Esophagus muscularis mucosa (tissue), 4 donors: ENCODE results near the gene PNP. TPM values are rescaled to one million over a fixed set of nuclear protein-coding genes. Genes with fewer than 3 reads are reported as not detected.

Experiments
- DNase-seq: peaks from one replicate; pipeline ENCODE4 v3.0.0-alpha.2; 2017; ENCODE audit errors: extremely low spot score
- H3K27ac ChIP-seq, 4 donors: fragments of 200-600 bp; sonication (generic); replicated peaks in 1 of 4; 1 replicate in 3 of 4; 2 replicates in 1 of 4; pipeline ENCODE4 v1.5.1; 2016 to 2019; ENCODE audit warnings: mild to moderate bottlenecking in 1 of 4
- H3K27me3 ChIP-seq, 4 donors: fragments of 200-600 bp; sonication (generic); one replicate each; pipeline versions ENCODE4 v1.5.1 to v1.6.0; 2016 to 2019
- H3K36me3 ChIP-seq, 4 donors: fragments of 200-600 bp; sonication (generic); one replicate each; pipeline ENCODE4 v1.5.1; 2016 to 2019
- H3K4me1 ChIP-seq, 4 donors: fragments of 200-600 bp; sonication (generic); one replicate each; pipeline ENCODE4 v1.5.1; 2016 to 2019
- H3K4me3 ChIP-seq, 4 donors: fragments of 200-600 bp; sonication (generic); 1 replicate in 2 of 4; 2 replicates in 2 of 4; pipeline ENCODE4 v1.5.1; 2016 to 2019; ENCODE audit warnings: mild to moderate bottlenecking in 4 of 4, moderate library complexity in 1 of 4
- H3K9me3 ChIP-seq, 4 donors: fragments of 200-600 bp; sonication (generic); 1 replicate in 3 of 4; 2 replicates in 1 of 4; pipeline ENCODE4 v1.5.1; 2016 to 2019
- CTCF ChIP-seq, 3 experiments: fragments of 200-600 bp in 2 of 3; fragments of 450-650 bp in 1 of 3; sonication (generic) in 2 of 3; IDR thresholded peaks; one replicate each; pipeline ENCODE4 v1.5.1; 2017 to 2019; ENCODE audit warnings: antibody characterized with exemption in 3 of 3, mild to moderate bottlenecking in 2 of 3, moderate library complexity in 1 of 3
- EP300 ChIP-seq: sonication (generic); formaldehyde crosslinking; IDR thresholded peaks from one replicate; pipeline ENCODE4 v1.6.1; 2017; ENCODE audit warnings: antibody characterized with exemption
- POLR2A ChIP-seq: fragments of 450-650 bp; IDR thresholded peaks from one replicate; pipeline ENCODE4 v1.6.1; 2017; ENCODE audit warnings: antibody characterized with exemption, moderate library complexity, mild to moderate bottlenecking, low read depth
- POLR2AphosphoS5 ChIP-seq, 2 donors: sonication (generic); formaldehyde crosslinking; IDR thresholded peaks; one replicate each; pipeline ENCODE4 v1.6.1; 2017; ENCODE audit warnings: antibody characterized with exemption in 2 of 2
- WGBS: methylation state at CpG from one replicate; pipeline ENCODE4 v1.1.5; 2018; 5-methylcytosine and 5-hydroxymethylcytosine counted together
- intact Hi-C: fragments of 100-400 bp; cut with DNase I; formaldehyde crosslinking; loops from one replicate; pipeline ENCODE4 v1.15.1; 2023
- total RNA-seq, 4 donors: library from RNA; depleted of rRNA; stranded (reverse); fragments of >200 nt; gene quantifications; one replicate each; pipeline versions ENCODE4 v1.1.0 to v1.2.1, GENCODE V29; 2016

Gene PNP
- total RNA-seq, 4 donors from 2014 or later = 4.2 to 85.2 (median 14.2) TPM

- TF ChIP-seq CTCF (IDR thresholded peaks at IDR 0.05) (no peak), EP300 (no peak), POLR2A (no peak), POLR2AphosphoS5 (IDR thresholded peaks at IDR 0.05) (no peak)
- Histone ChIP-seq H3K4me3 (no peak overlapping the region), H3K4me1 (peaks cover 0 to 8% (median 4%) of the 10 kb centered on the region in 4 donors), H3K9me3 (no peaks in the 10 kb centered on the region), H3K27ac (no peak overlapping the region), H3K36me3 (peaks cover 0 to 8% (median 0%) of the 10 kb centered on the region in 4 donors), H3K27me3 (peaks cover 0 to 3% (median 0%) of the 10 kb centered on the region in 4 donors)
- intact Hi-C loops = no loop called here
- DNase-seq = no peak
- WGBS = 32% methylated on average over 2 of the region's 2 CpGs
Observed at GRCh38 chr14:20424851-20425250, 44.4 kb upstream of the PNP start.

- no peak for DNase-seq
- H3K27ac ChIP-seq = peak overlapping the region in 2 of 4 donors; percentile 0 to 45
- H3K4me3 ChIP-seq = no peak overlapping the region
- H3K4me1 ChIP-seq = peaks cover 0 to 14% (median 11%) of the 10 kb centered on the region in 4 donors
- H3K36me3 ChIP-seq = peaks cover 0 to 8% (median 0%) of the 10 kb centered on the region in 4 donors
- intact Hi-C loops = no loop called here
- H3K9me3 ChIP-seq = no peaks in the 10 kb centered on the region
- no peaks in the 10 kb centered on the region for H3K27me3 ChIP-seq
- TF ChIP-seq EP300 (no peak), POLR2A (no peak)
- 56% methylated on average over 5 of the region's 5 CpGs for WGBS
Observed at GRCh38 chr14:20427231-20428009, 41.8 kb upstream of the PNP start.

- intact Hi-C loops = no loop called here
- 74% methylated on average over 5 of the region's 5 CpGs for WGBS
- peaks cover 0 to 14% (median 11%) of the 10 kb centered on the region in 4 donors for H3K4me1 ChIP-seq
- H3K36me3 ChIP-seq = peaks cover 0 to 8% (median 0%) of the 10 kb centered on the region in 4 donors
- H3K27me3 ChIP-seq = no peaks in the 10 kb centered on the region
- DNase-seq = no peak
- no peak overlapping the region for H3K4me3 ChIP-seq
- no peak overlapping the region for H3K27ac ChIP-seq
- no peaks in the 10 kb centered on the region for H3K9me3 ChIP-seq
- TF ChIP-seq POLR2A = no peak
- TF ChIP-seq EP300 = no peak
- TF ChIP-seq CTCF (IDR thresholded peaks at IDR 0.05) = no peak
- no peak for TF ChIP-seq POLR2AphosphoS5 (IDR thresholded peaks at IDR 0.05)
Observed at GRCh38 chr14:20428010-20428365, 41.2 kb upstream of the PNP start.

- Histone ChIP-seq H3K4me3 (no peak overlapping the region), H3K27me3 (no peaks in the 10 kb centered on the region), H3K9me3 (no peaks in the 10 kb centered on the region), H3K36me3 (peaks cover 0 to 8% (median 0%) of the 10 kb centered on the region in 4 donors), H3K27ac (no peak overlapping the region), H3K4me1 (peaks cover 0 to 16% (median 11%) of the 10 kb centered on the region in 4 donors)
- no peak for DNase-seq
- intact Hi-C loops = no loop called here
- TF ChIP-seq EP300 (no peak), POLR2AphosphoS5 (IDR thresholded peaks at IDR 0.05) (no peak), CTCF (IDR thresholded peaks at IDR 0.05) (no peak), POLR2A (no peak)
- WGBS = 80% methylated on average over 2 of the region's 5 CpGs
Observed at GRCh38 chr14:20428802-20429201, 40.4 kb upstream of the PNP start.

- TF ChIP-seq EP300 = no peak
- TF ChIP-seq CTCF (IDR thresholded peaks at IDR 0.05) = no peak
- TF ChIP-seq POLR2AphosphoS5 (IDR thresholded peaks at IDR 0.05) = no peak
- TF ChIP-seq POLR2A = no peak
- Histone ChIP-seq H3K27ac (no peak overlapping the region), H3K4me1 (peaks cover 2 to 28% (median 21%) of the 10 kb centered on the region in 4 donors), H3K36me3 (peaks cover 0 to 8% (median 0%) of the 10 kb centered on the region in 4 donors), H3K4me3 (no peak overlapping the region), H3K9me3 (no peaks in the 10 kb centered on the region), H3K27me3 (no peaks in the 10 kb centered on the region)
- no peak for DNase-seq
- WGBS = 81% methylated on average over 21 of the region's 30 CpGs
- intact Hi-C loops = no loop called here
Observed at GRCh38 chr14:20429801-20430669, 39.2 kb upstream of the PNP start.
